GM12878 (cell line): ENCODE data around the gene NT5DC3. TPM values are rescaled to one million over a fixed set of nuclear protein-coding genes. Genes with fewer than 3 reads are reported as not detected.

ENCODE experiments used
- ATAC-seq: fragments of 200-7000 bp; cut with Tn5 transposase; 3 replicates; pipeline ENCODE4 v1.9.1; 2020; ENCODE audit warnings: mild to moderate bottlenecking, moderate library complexity
- BruUV-seq: library from RNA; stranded (reverse); fragments of 400-500 nt; replicated peaks from 2 replicates; lab custom pipeline; 2021; lab: Mats Ljungman, UMichigan
- CTCF ChIA-PET: fragments of 300-600 bp; sonication (Branson Sonifier 250); formaldehyde crosslinking; extraction: SDS; loops from one replicate; lab custom pipeline; 2021; ENCODE audit warnings: inconsistent platforms; lab: Yijun Ruan, JAX
- POLR2A ChIA-PET: fragments of 350-600 bp; formaldehyde crosslinking; extraction: SDS; loops from one replicate; lab custom pipeline; 2021; ENCODE audit warnings: inconsistent platforms; lab: Charles Lee
- RAD21 ChIA-PET: fragments of 300-600 bp; sonication (Branson Sonifier 250); formaldehyde crosslinking; loops from one replicate; lab custom pipeline; 2023; ENCODE audit warnings: antibody characterized with exemption; ENCODE audit not compliant: unreplicated experiment; lab: Charles Lee
- SMC1A ChIA-PET: fragments of 300-600 bp; sonication (Branson Sonifier 250); formaldehyde crosslinking; loops from one replicate; lab custom pipeline; 2023; ENCODE audit not compliant: unreplicated experiment, uncharacterized antibody; lab: Charles Lee
- DNase-seq: peaks from one replicate; pipeline ENCODE4 v3.0.0-alpha.2; 2011; ENCODE audit warnings: low read depth, low spot score
- FAIRE-seq: peaks from 3 replicates; lab custom pipeline; 2011; peaks lifted over from hg19 to GRCh38; lab: Jason Lieb, UNC
- H2AFZ ChIP-seq: 2 replicates; pipeline ENCODE4 v1.6.0; 2011; ENCODE audit warnings: low read depth, low read length, control low read depth; ENCODE audit not compliant: control insufficient read depth
- H3K27ac ChIP-seq: 2 replicates; pipeline ENCODE4 v1.5.1; 2011; ENCODE audit warnings: control low read depth; ENCODE audit not compliant: control insufficient read depth, insufficient read depth
- H3K27me3 ChIP-seq, 2 experiments: replicated peaks in 1 of 2; 2 replicates each; pipeline versions ENCODE4 v1.6.0 to v1.6.1; 2011; ENCODE audit warnings: low read length in 1 of 2; ENCODE audit not compliant: control insufficient read depth in 2 of 2, insufficient read depth in 2 of 2
- H3K36me3 ChIP-seq, 2 experiments: 2 replicates each; pipeline ENCODE4 v1.5.1; 2011; ENCODE audit warnings: low read length in 1 of 2; ENCODE audit not compliant: control insufficient read depth in 2 of 2, insufficient read depth in 2 of 2
- H3K4me1 ChIP-seq: 2 replicates; pipeline ENCODE4 v1.6.1; 2011; ENCODE audit warnings: mild to moderate bottlenecking, low read length, moderate library complexity, mixed read lengths; ENCODE audit not compliant: control insufficient read depth, insufficient read depth
- H3K4me2 ChIP-seq: 2 replicates; pipeline ENCODE4 v1.6.0; 2011; ENCODE audit warnings: control low read depth; ENCODE audit not compliant: control insufficient read depth, insufficient read depth
- H3K4me3 ChIP-seq: fragments of 200-600 bp; sonication (generic); 2 replicates; pipeline ENCODE4 v1.5.1; 2016
- H3K79me2 ChIP-seq: 2 replicates; pipeline ENCODE4 v1.6.0; 2011; ENCODE audit warnings: low read length; ENCODE audit not compliant: control insufficient read depth, insufficient read depth
- H3K9ac ChIP-seq: 2 replicates; pipeline ENCODE4 v1.8.0; 2011; ENCODE audit warnings: low read length, control low read depth, mixed read lengths; ENCODE audit not compliant: control insufficient read depth, insufficient read depth
- H3K9me3 ChIP-seq: replicated peaks from 3 replicates; pipeline ENCODE4 v1.5.1; 2011; ENCODE audit warnings: mild to moderate bottlenecking, low read length; ENCODE audit not compliant: control insufficient read depth, insufficient read depth
- H4K20me1 ChIP-seq: 2 replicates; pipeline ENCODE4 v1.6.0; 2011; ENCODE audit not compliant: control insufficient read depth, insufficient read depth
- ATF3 ChIP-seq: IDR thresholded peaks from 2 replicates; pipeline ENCODE4 v1.6.1; 2011; ENCODE audit warnings: low read depth, mild to moderate bottlenecking, low read length, moderate library complexity, borderline replicate concordance; ENCODE audit errors: extremely low read depth
- DPF2 ChIP-seq: fragments of 450-650 bp; IDR thresholded peaks from 2 replicates; pipeline ENCODE4 v1.6.1; 2017; ENCODE audit warnings: mild to moderate bottlenecking
- E2F8 ChIP-seq: fragments of 450-650 bp; IDR thresholded peaks from 2 replicates; pipeline ENCODE4 v1.6.1; 2018; ENCODE audit warnings: mild to moderate bottlenecking, low read depth, moderate library complexity; ENCODE audit not compliant: partially characterized antibody
- FOS ChIP-seq: IDR thresholded peaks from 3 replicates; pipeline ENCODE4 v1.6.1; 2011; ENCODE audit warnings: borderline replicate concordance; ENCODE audit not compliant: insufficient read length; ENCODE audit errors: extremely low read depth
- GATAD2B ChIP-seq: fragments of 450-650 bp; conservative IDR thresholded peaks from 2 replicates; pipeline ENCODE4 v1.6.1; 2017; ENCODE audit warnings: low read depth, mild to moderate bottlenecking, moderate library complexity
- IKZF1 ChIP-seq: fragments of 450-650 bp; conservative IDR thresholded peaks from 2 replicates; pipeline ENCODE4 v1.6.1; 2017; ENCODE audit warnings: antibody characterized with exemption, mild to moderate bottlenecking
- IRF4 ChIP-seq: IDR thresholded peaks from 2 replicates; pipeline ENCODE4 v1.6.1; 2011; ENCODE audit warnings: low read depth, low read length
- KLF5 ChIP-seq: fragments of 450-650 bp; IDR thresholded peaks from 2 replicates; pipeline ENCODE4 v1.6.1; 2014; ENCODE audit warnings: mild to moderate bottlenecking; ENCODE audit not compliant: partially characterized antibody
- RBBP5 ChIP-seq: fragments of 200-600 bp; sonication (generic); conservative IDR thresholded peaks from 2 replicates; pipeline ENCODE4 v1.6.1; 2016
- RCOR1 ChIP-seq: conservative IDR thresholded peaks from 2 replicates; pipeline ENCODE4 v1.6.1; 2012; ENCODE audit warnings: low read depth, low read length, improper control_type of control experiment
- RUNX3 ChIP-seq: IDR thresholded peaks from 2 replicates; pipeline ENCODE4 v1.6.1; 2012; ENCODE audit warnings: low read length, inconsistent platforms
- SIX5 ChIP-seq: IDR thresholded peaks from 2 replicates; pipeline ENCODE4 v1.6.1; 2011; ENCODE audit warnings: mild to moderate bottlenecking, low read depth, low read length, moderate library complexity; ENCODE audit not compliant: severe bottlenecking
- TAF1 ChIP-seq: IDR thresholded peaks from 2 replicates; pipeline ENCODE4 v1.6.1; 2011; ENCODE audit warnings: mild to moderate bottlenecking, low read depth, low read length, borderline replicate concordance
- ZBTB33 ChIP-seq: fragments of 450-650 bp; IDR thresholded peaks from 2 replicates; pipeline ENCODE4 v1.6.1; 2017; ENCODE audit warnings: mild to moderate bottlenecking
- ZSCAN29 ChIP-seq: fragments of 450-650 bp; IDR thresholded peaks from 2 replicates; pipeline ENCODE4 v1.6.1; 2017; ENCODE audit warnings: mild to moderate bottlenecking, moderate library complexity
- ZZZ3 ChIP-seq: IDR thresholded peaks from 2 replicates; pipeline ENCODE4 v1.6.1; 2011; ENCODE audit warnings: low read depth; ENCODE audit not compliant: control insufficient read depth, insufficient read length
- WGBS: methylation state at CpG from one replicate; pipeline ENCODE4 v1.1.6; 2016; ENCODE audit warnings: low lambda C conversion rate; ENCODE audit not compliant: insufficient replicate concordance, insufficient coverage; ENCODE audit errors: missing lambda C conversion rate; 5-methylcytosine and 5-hydroxymethylcytosine counted together
- in situ Hi-C: fragments of 300-500 bp; cut with MboI; formaldehyde crosslinking; loops from 9 replicates; pipeline ENCODE4 v1.14.3; 2018; ENCODE audit warnings: mixed read lengths
- intact Hi-C: fragments of 100-400 bp; cut with micrococcal nuclease; formaldehyde crosslinking; loops from one replicate; pipeline ENCODE4 v1.14.2; 2022; ENCODE audit not compliant: unreplicated experiment
- polyA plus RNA-seq, 11 experiments: library from polyadenylated mRNA; depleted of rRNA in 4 of 11; unstranded in 6 of 11; stranded (reverse) in 5 of 11; fragments of >200 nt; fragmentation: Nextera tagmentation in 4 of 11; fragmentation: Illumina TruSeq in 1 of 11; extraction: Ambion mirVana in 4 of 11; extraction: Trizol in 1 of 11; gene quantifications; 1 replicate in 1 of 11; 2 replicates in 10 of 11; pipeline versions ENCODE4 v1.2.1 to v1.2.3, GENCODE V29; 2011 to 2016; ENCODE audit warnings: inconsistent platforms in 2 of 11, missing spikeins in 2 of 11, low read depth in 1 of 11
- total RNA-seq, 4 experiments: library from RNA; depleted of rRNA in 3 of 4; stranded (reverse); fragments of >200 nt in 3 of 4; fragmentation: Illumina TruSeq in 1 of 4; extraction: Trizol in 1 of 4; gene quantifications; 2 replicates each; pipeline versions ENCODE4 v1.2.1 to v1.2.3, GENCODE V29; 2013 to 2021
- TF ChIP-seq, protein P1 (sequence below): IDR thresholded peaks from 2 replicates; pipeline ENCODE4 v1.6.1; 2012; ENCODE audit warnings: low read depth, low read length, improper control_type of control experiment
- TF ChIP-seq, protein P2 (sequence below): IDR thresholded peaks from 2 replicates; pipeline ENCODE4 v1.6.1; 2012; ENCODE audit warnings: low read length, inconsistent platforms

NT5DC3 gene
- total and polyA plus RNA-seq, 10 of the 15 experiments (the other 5 are each of a cell fraction or from before 2014, with no cell fraction given): 2.0 to 12.4 (median 5.9) TPM

DNA sequence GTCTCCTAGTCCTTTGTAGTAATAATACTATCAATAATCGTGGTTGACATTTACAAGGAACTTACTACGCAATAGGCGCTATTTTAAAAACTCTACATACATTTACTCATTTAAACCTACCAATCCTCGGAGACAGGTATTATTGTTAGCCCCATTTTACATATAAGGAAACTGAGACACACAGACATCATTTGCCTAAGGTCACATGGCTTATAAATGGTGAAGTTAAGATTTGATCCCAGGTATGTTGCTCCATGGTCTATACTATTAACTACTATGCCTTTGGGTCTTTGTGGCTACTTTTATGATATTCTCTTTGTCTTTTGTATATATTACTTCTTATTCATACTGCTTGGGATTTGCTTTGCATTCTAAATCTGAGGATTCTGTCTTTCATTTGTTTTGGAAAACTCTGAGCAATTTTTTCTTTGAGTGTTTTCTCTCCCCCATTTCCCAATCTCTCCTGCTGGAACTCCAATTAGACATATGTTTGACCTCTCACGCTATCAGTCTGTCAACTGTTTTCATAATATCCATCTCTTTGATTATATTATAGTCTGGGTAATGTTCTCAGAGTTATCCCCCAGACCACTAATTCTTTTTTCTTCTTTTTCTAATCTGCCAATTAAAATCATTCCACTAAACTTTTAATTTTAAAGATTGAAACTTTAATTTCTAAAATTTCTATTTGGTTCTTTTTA lies 10.9 kb downstream of the NT5DC3 start:
- ChIA-PET RAD21 (no interaction called here), SMC1A (no interaction called here), CTCF (interaction anchor here (0.7 kb wide), 1 partner anchor 71 kb away, joined by 4 read pairs; no protein-coding TSS in a partner anchor), POLR2A (no interaction called here)
- Histone ChIP-seq H3K79me2 (no peaks in the 10 kb centered on the region), H3K36me3 (no peaks in the 10 kb centered on the region), H3K27ac (no peak overlapping the region), H3K27me3 (no peaks in the 10 kb centered on the region), H2AFZ (no peak overlapping the region), H3K4me2 (no peak overlapping the region), H3K4me1 (peaks cover 6% of the 10 kb centered on the region; the same call in 1 of the 2 replicates), H3K9me3 (no peaks in the 10 kb centered on the region), H4K20me1 (no peaks in the 10 kb centered on the region), H3K4me3 (no peak overlapping the region), H3K9ac (no peak overlapping the region)
- intact Hi-C loops: no loop called here
- ATAC-seq: no peak
- no peak for DNase-seq
- 79% methylated on average over 5 of the region's 5 CpGs for WGBS
- BruUV-seq: no TSS peak
- in situ Hi-C loops: no loop called here
- no peak for FAIRE-seq
- TF ChIP-seq ZZZ3 (no peak), DPF2 (no peak), FOS (no peak), IKZF1 (no peak), ATF3 (no peak), SIX5 (no peak), RUNX3 (no peak), TAF1 (no peak), RCOR1 (no peak), ZBTB33 (no peak), ZSCAN29 (no peak), RBBP5 (no peak), GATAD2B (no peak), KLF5 (no peak), IRF4 (no peak), E2F8 (no peak)
- TF ChIP-seq, protein P1, sequence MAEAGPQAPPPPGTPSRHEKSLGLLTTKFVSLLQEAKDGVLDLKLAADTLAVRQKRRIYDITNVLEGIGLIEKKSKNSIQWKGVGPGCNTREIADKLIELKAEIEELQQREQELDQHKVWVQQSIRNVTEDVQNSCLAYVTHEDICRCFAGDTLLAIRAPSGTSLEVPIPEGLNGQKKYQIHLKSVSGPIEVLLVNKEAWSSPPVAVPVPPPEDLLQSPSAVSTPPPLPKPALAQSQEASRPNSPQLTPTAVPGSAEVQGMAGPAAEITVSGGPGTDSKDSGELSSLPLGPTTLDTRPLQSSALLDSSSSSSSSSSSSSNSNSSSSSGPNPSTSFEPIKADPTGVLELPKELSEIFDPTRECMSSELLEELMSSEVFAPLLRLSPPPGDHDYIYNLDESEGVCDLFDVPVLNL: no peak
- TF ChIP-seq, protein P2, sequence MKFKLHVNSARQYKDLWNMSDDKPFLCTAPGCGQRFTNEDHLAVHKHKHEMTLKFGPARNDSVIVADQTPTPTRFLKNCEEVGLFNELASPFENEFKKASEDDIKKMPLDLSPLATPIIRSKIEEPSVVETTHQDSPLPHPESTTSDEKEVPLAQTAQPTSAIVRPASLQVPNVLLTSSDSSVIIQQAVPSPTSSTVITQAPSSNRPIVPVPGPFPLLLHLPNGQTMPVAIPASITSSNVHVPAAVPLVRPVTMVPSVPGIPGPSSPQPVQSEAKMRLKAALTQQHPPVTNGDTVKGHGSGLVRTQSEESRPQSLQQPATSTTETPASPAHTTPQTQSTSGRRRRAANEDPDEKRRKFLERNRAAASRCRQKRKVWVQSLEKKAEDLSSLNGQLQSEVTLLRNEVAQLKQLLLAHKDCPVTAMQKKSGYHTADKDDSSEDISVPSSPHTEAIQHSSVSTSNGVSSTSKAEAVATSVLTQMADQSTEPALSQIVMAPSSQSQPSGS: no peak
